Activated T-cell treated with anti-CD3 and anti-CD28 coated beads, Interleukin-2, amount 50 U/mL, for 24 hours (primary cell): ENCODE data around the gene DNAJC7.
A peak's percentile ranks its signal among the peaks of the same experiment; 100 is the strongest.
"Not testable (repeated sequence)": the region's sequence is repeated elsewhere in the genome, so short reads cannot be mapped to it uniquely, and the experiment has no call there.

Experiments
- DNase-seq: peaks from one replicate; pipeline ENCODE4 v3.0.0-alpha.2; 2020
- H3K27ac Mint-ChIP-seq: 2 replicates; pipeline ENCODE4 v1.8.0; 2020; ENCODE audit warnings: mild to moderate bottlenecking, mixed read lengths
- H3K27me3 Mint-ChIP-seq: 2 replicates; pipeline ENCODE4 v1.8.0; 2020; ENCODE audit warnings: mixed read lengths
- H3K36me3 Mint-ChIP-seq: 2 replicates; pipeline ENCODE4 v1.8.0; 2020; ENCODE audit warnings: low read depth, mixed read lengths
- H3K4me1 Mint-ChIP-seq: 2 replicates; pipeline ENCODE4 v1.8.0; 2020; ENCODE audit warnings: low read depth, mixed read lengths
- H3K4me3 Mint-ChIP-seq: 2 replicates; pipeline ENCODE4 v1.8.0; 2020; ENCODE audit warnings: mild to moderate bottlenecking, moderate library complexity, mixed read lengths
- H3K9me3 Mint-ChIP-seq: 2 replicates; pipeline ENCODE4 v1.8.0; 2020; ENCODE audit warnings: mixed read lengths

The DNAJC7 gene

DNA sequence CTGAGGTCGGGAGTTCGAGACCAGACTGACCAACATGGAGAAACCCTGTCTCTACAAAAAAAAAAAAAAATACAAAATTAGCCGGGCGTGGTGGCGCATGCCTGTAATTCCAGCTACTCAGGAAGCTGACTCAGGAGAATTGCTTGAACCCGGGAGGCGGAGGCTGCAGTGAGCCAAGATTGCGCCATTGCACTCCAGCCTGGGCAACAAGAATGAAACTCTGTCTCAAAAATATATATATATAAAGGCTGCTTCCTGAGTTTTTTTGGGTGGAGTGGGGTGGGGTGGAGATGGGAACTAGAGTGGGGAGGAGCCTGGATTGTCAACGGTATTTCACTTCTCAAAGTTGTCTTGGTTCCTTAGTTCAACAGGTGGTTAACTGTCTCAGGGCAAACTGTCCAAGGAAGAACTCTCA, 7.0 kb downstream of the DNAJC7 start:
- Mint-ChIP-seq H3K36me3 (peaks cover 54% of the 10 kb centered on the region), H3K4me1 (peaks cover 55% of the 10 kb centered on the region), H3K27ac (peak overlapping the region; percentile 48)
- H3K27me3 Mint-ChIP-seq, H3K4me3 Mint-ChIP-seq, DNase-seq, H3K9me3 Mint-ChIP-seq: not testable (repeated sequence)

DNA sequence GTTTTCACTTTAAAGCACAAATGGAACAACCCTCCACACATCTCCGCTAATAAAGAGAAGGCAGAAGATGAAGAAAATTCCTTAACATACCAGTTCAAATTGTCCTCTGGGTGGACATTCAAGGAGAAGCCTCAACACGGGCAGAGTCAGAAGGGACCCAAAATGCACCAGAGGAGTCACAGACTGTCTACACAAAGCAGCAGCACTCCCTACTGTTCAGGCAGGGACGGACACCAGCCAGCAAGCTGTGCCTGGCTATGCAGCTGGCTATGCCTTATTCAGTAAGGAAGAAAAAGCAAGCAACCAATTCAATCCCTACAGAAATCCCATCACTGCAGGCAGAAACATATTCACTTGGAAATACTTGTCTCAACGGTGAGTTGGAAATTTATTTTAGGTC, 8.1 kb downstream of the DNAJC7 start:
- Mint-ChIP-seq H3K27ac (peak overlapping the region; percentile 32), H3K4me3 (no peak overlapping the region), H3K27me3 (no peaks in the 10 kb centered on the region), H3K9me3 (no peaks in the 10 kb centered on the region), H3K36me3 (peaks cover 56% of the 10 kb centered on the region), H3K4me1 (peaks cover 59% of the 10 kb centered on the region)
- DNase-seq: no peak

DNA sequence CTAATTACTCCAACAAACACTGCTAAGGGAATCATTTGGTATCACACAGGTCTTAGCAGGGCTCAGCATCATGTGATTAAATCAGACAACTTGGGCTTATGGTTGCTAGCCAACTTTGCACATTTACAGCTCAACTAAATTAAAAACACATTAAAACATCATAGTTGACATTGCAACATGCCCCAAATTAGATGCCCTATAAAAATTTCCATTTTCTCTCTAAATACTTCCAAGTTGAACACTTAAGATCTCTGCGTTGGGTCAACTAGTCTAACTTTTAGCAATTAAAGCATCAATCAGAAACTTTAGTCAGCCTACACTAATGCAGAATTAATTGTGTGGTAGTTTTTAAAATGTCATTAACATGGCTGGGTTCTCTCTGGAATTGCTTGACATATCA, 12.1 kb downstream of the DNAJC7 start:
- Mint-ChIP-seq H3K4me1 (peaks cover 44% of the 10 kb centered on the region), H3K27me3 (no peaks in the 10 kb centered on the region), H3K4me3 (no peak overlapping the region)

DNA sequence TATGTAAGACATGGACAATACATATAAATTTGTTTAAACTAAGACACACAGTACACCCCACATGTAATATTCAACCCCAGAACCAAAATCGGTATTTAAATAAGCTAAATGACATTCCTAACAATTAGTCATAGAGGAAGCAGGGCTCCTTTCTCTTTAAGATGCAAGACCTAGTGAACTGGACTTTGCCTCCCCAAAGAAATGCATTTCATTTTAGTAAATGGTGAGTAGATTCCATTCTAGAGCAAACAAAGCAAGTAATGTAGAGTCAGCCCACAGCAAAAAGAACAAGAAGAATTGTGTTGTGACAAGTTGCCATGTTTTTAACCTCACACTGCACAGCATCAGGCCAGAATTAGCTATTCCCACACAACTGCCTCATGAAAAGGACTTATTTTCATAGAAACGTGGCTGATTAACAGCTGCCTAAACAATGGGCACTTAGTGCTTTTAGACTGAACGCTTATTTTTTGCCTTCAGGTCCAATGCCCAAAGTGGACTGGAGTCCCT, 14.4 kb downstream of the DNAJC7 start:
- Mint-ChIP-seq H3K27ac (peak overlapping the region; percentile 15), H3K36me3 (peaks cover 72% of the 10 kb centered on the region), H3K4me3 (no peak overlapping the region), H3K27me3 (no peaks in the 10 kb centered on the region), H3K4me1 (peaks cover 30% of the 10 kb centered on the region), H3K9me3 (no peaks in the 10 kb centered on the region)
- DNase-seq: no peak

More for the DNA sequence above, 12.1 kb downstream of the DNAJC7 start:
- DNase-seq: no peak
- no peaks in the 10 kb centered on the region for H3K9me3 Mint-ChIP-seq
- peaks cover 67% of the 10 kb centered on the region for H3K36me3 Mint-ChIP-seq
- H3K27ac Mint-ChIP-seq: peak overlapping the region; percentile 75

DNA sequence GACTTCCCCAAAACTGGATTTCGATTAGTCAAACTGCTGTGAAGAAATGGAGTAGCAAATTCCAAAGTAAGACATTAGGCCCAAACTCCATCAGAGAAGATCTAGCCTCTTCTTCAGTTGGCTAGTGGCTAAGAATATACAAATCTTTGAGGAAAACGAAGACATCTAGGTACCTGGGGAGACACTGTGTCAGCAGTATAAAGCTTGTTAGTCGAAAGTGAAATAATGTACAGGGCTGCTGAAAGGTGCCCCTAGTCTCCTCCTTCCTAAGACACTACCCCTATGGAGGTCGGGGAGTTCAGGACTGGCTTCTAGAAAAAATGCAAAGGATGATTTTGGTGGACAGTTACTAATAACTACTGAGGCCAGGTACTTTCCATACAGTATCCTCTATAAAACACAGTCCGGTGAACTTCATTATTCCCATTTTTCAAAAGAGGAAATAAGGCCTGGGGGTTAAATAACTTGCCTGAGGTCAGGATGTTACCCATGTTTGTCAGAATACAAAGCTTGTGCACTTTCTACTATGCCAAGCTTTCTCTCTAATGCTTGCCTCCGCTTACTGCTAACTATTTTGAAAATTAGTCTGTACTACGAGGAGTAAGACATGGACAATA, 15.0 kb downstream of the DNAJC7 start:
- Mint-ChIP-seq H3K9me3 (no peaks in the 10 kb centered on the region), H3K4me3 (no peak overlapping the region), H3K27me3 (no peaks in the 10 kb centered on the region), H3K4me1 (peaks cover 30% of the 10 kb centered on the region), H3K27ac (no peak overlapping the region), H3K36me3 (peaks cover 76% of the 10 kb centered on the region)
- no peak for DNase-seq

DNA sequence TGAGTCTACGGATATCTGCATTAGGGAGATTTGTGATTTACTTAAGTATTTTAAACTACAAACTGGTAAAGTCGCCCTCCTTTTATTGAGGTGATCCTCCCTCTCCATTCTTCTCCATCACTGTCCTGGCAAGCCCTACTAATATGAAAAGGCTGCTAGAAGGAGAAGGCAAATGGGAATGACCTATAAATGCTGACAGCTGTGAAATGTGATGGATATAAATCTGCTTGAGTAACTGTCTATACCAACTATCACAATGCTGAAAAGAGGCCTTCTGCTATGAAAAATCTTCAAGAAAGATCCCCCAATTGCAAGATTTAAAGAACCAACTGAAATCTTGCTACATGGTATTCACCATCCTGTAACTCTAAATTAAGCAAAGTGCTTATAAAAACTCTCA, 15.5 kb downstream of the DNAJC7 start:
- H3K27ac Mint-ChIP-seq: no peak overlapping the region
- H3K4me3 Mint-ChIP-seq: no peak overlapping the region
- H3K9me3 Mint-ChIP-seq: no peaks in the 10 kb centered on the region
- peaks cover 31% of the 10 kb centered on the region for H3K4me1 Mint-ChIP-seq
- H3K36me3 Mint-ChIP-seq: peaks cover 79% of the 10 kb centered on the region
- no peak for DNase-seq
- no peaks in the 10 kb centered on the region for H3K27me3 Mint-ChIP-seq

DNA sequence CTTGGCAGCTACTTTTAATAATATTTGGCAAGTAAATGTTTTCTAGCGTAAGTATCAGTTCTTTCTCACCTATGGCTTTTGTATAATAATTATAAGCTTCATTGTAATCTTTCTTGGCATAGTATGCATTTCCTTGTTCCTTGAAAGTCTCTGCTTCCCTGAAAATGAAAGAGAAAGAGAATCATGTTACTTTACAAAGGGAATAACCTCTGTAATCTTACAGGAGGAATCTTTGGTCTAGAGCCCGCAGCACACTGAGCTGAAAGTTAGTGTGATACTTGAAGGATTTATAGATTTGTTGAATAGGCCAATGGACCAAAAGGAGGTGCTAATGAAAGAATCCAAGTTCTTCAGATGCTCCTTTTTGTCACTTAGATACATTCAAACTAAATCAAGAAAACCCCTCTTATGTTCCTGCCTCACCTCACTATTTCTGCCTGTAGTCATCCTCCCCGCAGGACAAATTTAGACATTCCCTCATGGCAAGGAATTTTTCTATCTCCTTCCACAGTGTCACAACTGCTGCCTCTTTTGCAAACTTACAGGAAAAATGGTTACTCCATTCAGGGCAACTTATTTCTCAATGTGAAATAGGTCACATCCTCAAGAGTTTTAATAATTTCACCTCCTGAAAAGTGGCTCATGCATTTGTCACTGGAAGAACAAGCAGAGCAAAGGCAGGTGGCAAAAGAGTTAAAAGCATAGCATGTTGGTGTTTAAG, 16.7 kb downstream of the DNAJC7 start:
- H3K4me1 Mint-ChIP-seq: peaks cover 39% of the 10 kb centered on the region
- DNase-seq: no peak
- H3K9me3 Mint-ChIP-seq: no peaks in the 10 kb centered on the region
- peak overlapping the region; percentile 50 for H3K27ac Mint-ChIP-seq
- no peak overlapping the region for H3K4me3 Mint-ChIP-seq
- H3K36me3 Mint-ChIP-seq: peaks cover 90% of the 10 kb centered on the region
- no peaks in the 10 kb centered on the region for H3K27me3 Mint-ChIP-seq

DNA sequence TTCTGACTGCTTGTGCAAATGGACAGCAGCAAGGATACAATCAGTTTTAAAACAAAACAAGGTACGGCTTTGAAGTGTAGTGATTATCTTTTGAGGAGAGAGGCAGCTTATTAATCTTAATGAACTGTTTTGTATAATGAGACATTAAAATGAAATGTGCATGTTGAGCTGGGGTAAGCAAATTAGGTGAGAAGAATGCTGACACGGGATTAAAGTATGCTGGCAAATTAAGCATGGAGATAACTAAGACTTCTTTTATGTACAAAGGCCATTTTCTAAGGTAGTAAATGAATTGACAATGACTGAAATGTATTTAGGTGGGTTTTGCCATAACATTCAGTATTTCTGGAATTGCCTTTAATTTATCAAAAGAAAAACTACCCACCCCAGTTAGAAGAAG, 18.7 kb downstream of the DNAJC7 start:
- Mint-ChIP-seq H3K9me3 (no peaks in the 10 kb centered on the region), H3K27me3 (no peaks in the 10 kb centered on the region), H3K36me3 (peaks cover 92% of the 10 kb centered on the region), H3K4me1 (peaks cover 23% of the 10 kb centered on the region), H3K4me3 (no peak overlapping the region), H3K27ac (no peak overlapping the region)
- no peak for DNase-seq

DNA sequence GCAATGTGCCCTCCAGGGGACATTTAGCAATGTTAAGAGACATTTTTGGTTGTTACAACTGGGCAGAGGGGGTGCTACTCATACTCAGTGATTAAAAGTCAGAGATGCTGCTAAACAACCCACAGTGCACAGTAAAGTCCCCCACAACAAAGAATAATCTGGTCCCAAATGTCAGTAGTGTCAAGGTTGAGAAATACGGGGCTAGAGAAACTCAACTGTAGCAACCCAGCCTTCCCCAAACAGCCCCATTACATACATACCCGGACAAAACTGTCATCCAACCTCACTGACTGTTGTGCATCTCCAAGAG, 20.4 kb downstream of the DNAJC7 start:
- Mint-ChIP-seq H3K9me3 (no peaks in the 10 kb centered on the region), H3K36me3 (peaks cover 92% of the 10 kb centered on the region), H3K4me1 (peaks cover 13% of the 10 kb centered on the region), H3K27me3 (no peaks in the 10 kb centered on the region), H3K27ac (peak overlapping the region; percentile 83), H3K4me3 (no peak overlapping the region)
- no peak for DNase-seq

DNA sequence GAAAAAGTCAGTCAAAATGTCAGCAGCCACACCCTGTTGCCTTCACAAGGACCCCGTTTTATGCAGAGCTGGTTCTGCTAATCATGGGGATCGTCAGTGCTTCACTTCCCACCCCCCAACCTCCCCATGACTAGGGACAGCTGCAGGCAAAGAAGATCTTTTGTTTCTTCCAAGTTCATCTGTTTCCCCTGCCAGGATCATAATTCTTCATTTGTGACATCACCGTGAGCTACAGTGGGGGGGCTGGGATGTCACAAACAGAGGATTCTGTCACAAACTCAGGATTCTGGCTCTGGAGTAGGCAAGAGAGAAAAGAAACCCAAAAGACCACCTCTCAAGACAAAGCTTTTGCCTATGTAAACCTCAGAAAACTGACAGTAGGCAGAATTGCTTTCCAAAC, 24.7 kb downstream of the DNAJC7 start:
- no peak overlapping the region for H3K4me3 Mint-ChIP-seq
- H3K27me3 Mint-ChIP-seq: no peaks in the 10 kb centered on the region
- DNase-seq: peak; percentile 23
- H3K27ac Mint-ChIP-seq: peak overlapping the region; percentile 51
- peaks cover 23% of the 10 kb centered on the region for H3K4me1 Mint-ChIP-seq
- no peaks in the 10 kb centered on the region for H3K9me3 Mint-ChIP-seq
- peaks cover 99% of the 10 kb centered on the region for H3K36me3 Mint-ChIP-seq

DNA sequence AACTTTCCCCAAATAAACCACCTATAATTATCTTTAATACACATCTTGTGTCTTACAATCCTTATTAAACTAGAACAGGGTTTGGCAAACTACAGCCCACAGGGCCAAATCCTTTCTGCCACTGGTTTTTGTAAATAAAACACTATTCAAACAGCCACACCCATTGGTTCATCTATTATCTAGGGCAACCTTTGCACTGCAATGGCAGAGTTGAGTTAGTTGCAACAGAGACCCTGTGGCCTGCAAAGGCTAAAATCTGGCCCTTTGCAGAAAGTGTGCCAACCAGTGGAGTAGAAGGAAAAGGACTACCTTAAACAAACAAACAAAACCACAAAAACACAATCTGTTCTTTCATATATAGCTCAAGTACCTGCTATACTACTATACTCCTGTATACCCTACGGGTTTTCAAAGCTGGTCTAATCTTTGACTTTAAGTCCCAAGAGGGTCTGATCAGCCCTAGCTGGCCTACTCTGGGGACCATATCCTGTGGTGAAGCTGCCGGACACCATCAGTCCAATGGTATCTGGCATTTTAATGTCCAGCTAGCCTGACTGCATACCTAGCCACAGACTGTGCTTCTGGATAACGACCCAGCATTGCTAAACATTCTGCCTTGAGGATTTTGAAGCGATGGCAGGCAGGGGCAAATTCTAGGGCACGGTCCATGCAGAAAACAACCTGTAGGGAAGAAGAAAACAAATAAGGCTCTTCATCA, 27.4 kb downstream of the DNAJC7 start:
- Mint-ChIP-seq H3K36me3 (peaks cover 99% of the 10 kb centered on the region), H3K9me3 (no peaks in the 10 kb centered on the region), H3K27me3 (no peaks in the 10 kb centered on the region), H3K4me1 (peaks cover 15% of the 10 kb centered on the region), H3K4me3 (no peak overlapping the region), H3K27ac (peak overlapping the region; percentile 8)
- DNase-seq: peak; percentile 3

DNA sequence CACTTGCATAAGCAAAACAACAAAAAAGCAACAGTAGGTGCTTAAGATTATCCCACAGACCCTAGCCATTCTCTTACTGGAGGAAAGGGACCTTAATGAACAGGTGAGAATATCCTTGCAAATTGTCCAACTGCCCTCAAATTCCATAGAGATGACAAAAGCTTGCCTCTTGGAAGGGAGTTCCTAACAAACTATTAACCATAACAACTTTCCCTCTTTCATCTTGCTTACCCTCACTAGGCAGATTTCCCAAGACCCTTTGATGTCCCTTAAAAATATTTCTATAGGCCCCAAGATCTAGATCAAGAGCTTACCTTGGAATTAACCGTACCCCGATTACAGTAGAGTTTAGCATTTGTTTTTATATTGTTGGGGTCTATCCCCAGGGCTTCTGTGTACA, 28.8 kb downstream of the DNAJC7 start:
- Mint-ChIP-seq H3K4me3 (no peak overlapping the region), H3K27me3 (no peaks in the 10 kb centered on the region), H3K36me3 (peaks cover 99% of the 10 kb centered on the region), H3K9me3 (no peaks in the 10 kb centered on the region), H3K4me1 (peaks cover 15% of the 10 kb centered on the region), H3K27ac (peak overlapping the region; percentile 75)
- no peak for DNase-seq

DNA sequence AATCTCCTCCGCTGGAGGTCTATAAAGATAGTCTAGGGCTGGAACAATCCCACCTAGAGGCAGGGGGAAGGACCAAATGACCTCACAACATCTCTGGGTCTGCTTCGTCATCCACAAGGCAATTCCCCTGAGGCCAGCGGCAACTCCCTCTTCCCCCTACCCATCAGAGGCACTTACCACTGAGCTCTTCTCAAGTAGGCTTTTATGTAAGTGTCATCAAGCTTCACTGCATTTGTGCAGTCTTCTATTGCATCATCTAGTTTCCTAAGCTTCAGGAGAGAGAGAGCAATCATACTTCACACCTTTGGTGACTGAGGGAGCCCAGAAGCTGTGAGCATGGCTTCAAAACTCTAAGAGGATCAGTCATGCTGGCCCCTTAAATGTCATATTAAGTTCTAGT, 29.6 kb downstream of the DNAJC7 start:
- peak overlapping the region; percentile 75 for H3K27ac Mint-ChIP-seq

DNA sequence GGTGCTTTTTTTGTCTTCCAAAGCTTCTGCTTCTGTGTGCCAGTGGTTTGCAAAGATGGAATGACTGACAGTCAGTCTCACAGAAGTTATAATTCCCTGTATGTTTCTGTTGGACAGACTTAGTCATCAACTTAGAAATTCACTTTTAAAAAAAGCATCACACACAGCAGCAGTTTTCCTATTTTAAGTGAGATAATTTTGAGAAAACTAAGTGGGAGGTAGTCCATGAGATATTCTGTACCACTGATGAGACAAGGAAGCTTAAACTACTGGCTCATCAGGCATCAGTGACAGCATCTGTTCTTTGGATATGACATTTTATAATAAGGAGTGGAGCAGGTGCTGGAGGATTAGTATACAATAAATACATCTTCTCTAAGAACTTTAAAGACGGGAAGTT, 30.6 kb downstream of the DNAJC7 start:
- Mint-ChIP-seq H3K27ac (peak overlapping the region; percentile 23), H3K36me3 (peaks cover 99% of the 10 kb centered on the region), H3K27me3 (no peaks in the 10 kb centered on the region), H3K4me1 (peaks cover 15% of the 10 kb centered on the region), H3K9me3 (no peaks in the 10 kb centered on the region), H3K4me3 (no peak overlapping the region)
- DNase-seq: no peak

More for the DNA sequence above, 29.6 kb downstream of the DNAJC7 start:
- Mint-ChIP-seq H3K36me3 (peaks cover 99% of the 10 kb centered on the region), H3K9me3 (no peaks in the 10 kb centered on the region), H3K4me1 (peaks cover 15% of the 10 kb centered on the region), H3K4me3 (no peak overlapping the region), H3K27me3 (no peaks in the 10 kb centered on the region)
- no peak for DNase-seq

DNA sequence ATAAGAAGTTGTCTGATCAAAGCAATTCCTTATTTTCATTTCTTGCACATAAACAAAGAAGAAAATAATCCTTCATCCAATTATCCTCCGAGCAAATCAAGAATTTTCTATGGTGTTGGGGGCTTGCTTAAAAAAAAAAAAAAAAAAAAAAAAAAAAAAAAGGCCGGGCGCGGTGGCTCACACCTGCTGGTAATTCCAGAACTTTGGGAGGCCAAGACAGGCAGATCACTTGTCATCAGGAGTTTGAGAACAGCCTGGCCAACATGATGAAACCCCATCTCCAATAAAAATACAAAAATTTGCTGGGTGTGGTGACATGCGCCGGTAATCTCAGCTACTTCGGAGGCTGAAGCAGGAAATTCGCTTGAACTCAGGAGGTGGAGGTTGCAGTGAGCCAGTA, 31.3 kb downstream of the DNAJC7 start:
- H3K9me3 Mint-ChIP-seq: no peaks in the 10 kb centered on the region
- peak; percentile 17 for DNase-seq
- peaks cover 99% of the 10 kb centered on the region for H3K36me3 Mint-ChIP-seq
- no peak overlapping the region for H3K4me3 Mint-ChIP-seq
- H3K27me3 Mint-ChIP-seq: no peaks in the 10 kb centered on the region
- H3K27ac Mint-ChIP-seq: peak overlapping the region; percentile 50
- peaks cover 15% of the 10 kb centered on the region for H3K4me1 Mint-ChIP-seq
